GM21717 (cell line): Measurements from ENCODE around the gene LY9.

Experiments
- ATAC-seq: cut with Tn5 transposase; IDR thresholded peaks from one replicate; pipeline ENCODE4 v1.9.1; 2021; ENCODE audit warnings: mild to moderate bottlenecking, moderate library complexity; ENCODE audit not compliant: unreplicated experiment

The LY9 gene

GRCh38 chr1:160836561-160836960, 40.6 kb downstream of the LY9 start:
- no peak for ATAC-seq

- no peak for ATAC-seq
Observed at GRCh38 chr1:160836981-160837557, 41.1 kb downstream of the LY9 start.

GRCh38 chr1:160837558-160838205, 41.7 kb downstream of the LY9 start:
- peak; percentile 75 for ATAC-seq

GRCh38 chr1:160838888-160839287, 42.9 kb downstream of the LY9 start:
- ATAC-seq: no peak

GRCh38 chr1:160839746-160840145, 43.8 kb downstream of the LY9 start:
- no peak for ATAC-seq

- ATAC-seq: no peak
Observed at GRCh38 chr1:160841079-160841478, 45.1 kb downstream of the LY9 start.

GRCh38 chr1:160844447-160845232, 48.7 kb downstream of the LY9 start:
- ATAC-seq: no peak

- no peak for ATAC-seq
Observed at GRCh38 chr1:160846281-160846680, 50.3 kb downstream of the LY9 start.

GRCh38 chr1:160850541-160850940, 54.6 kb downstream of the LY9 start:
- ATAC-seq: no peak

- no peak for ATAC-seq
Observed at GRCh38 chr1:160850993-160851392, 55.0 kb downstream of the LY9 start.

GRCh38 chr1:160853014-160853413, 57.0 kb downstream of the LY9 start:
- no peak for ATAC-seq

GRCh38 chr1:160853754-160854153, 57.8 kb downstream of the LY9 start:
- ATAC-seq: no peak

GRCh38 chr1:160855181-160855981, 59.4 kb downstream of the LY9 start:
- ATAC-seq: no peak

GRCh38 chr1:160858097-160858496, 62.1 kb downstream of the LY9 start:
- ATAC-seq: no peak

GRCh38 chr1:160858507-160858906, 62.5 kb downstream of the LY9 start:
- ATAC-seq: no peak

- no peak for ATAC-seq
Observed at GRCh38 chr1:160859166-160859565, 63.2 kb downstream of the LY9 start.

- ATAC-seq: no peak
Observed at GRCh38 chr1:160860840-160861505, 65.0 kb downstream of the LY9 start.

GRCh38 chr1:160862203-160863060, 66.5 kb downstream of the LY9 start, which contains the start of gene CD244:
Gene CD244, minus strand, starts transcription at chr1:160862887. Its CDS starts 210 bp downstream, at chr1:160862677.
- ATAC-seq: peak; percentile 67

- no peak for ATAC-seq
Observed at GRCh38 chr1:160863061-160863773, 67.2 kb downstream of the LY9 start.
